Colonic mucosa (tissue), 4 donors: ENCODE measurements around the gene TMEM198. TPM values are rescaled to one million over a fixed set of nuclear protein-coding genes. Genes with fewer than 3 reads are reported as not detected.

Experiments
- DNase-seq: peaks from one replicate; pipeline ENCODE4 v3.0.0-alpha.2; 2020
- H3K27ac ChIP-seq: fragments of 200-600 bp; one replicate; pipeline ENCODE4 v1.8.0; 2021
- H3K27me3 ChIP-seq: fragments of 200-600 bp; one replicate; pipeline ENCODE4 v1.8.0; 2021
- H3K36me3 ChIP-seq: fragments of 200-600 bp; one replicate; pipeline ENCODE4 v1.8.0; 2021
- H3K4me1 ChIP-seq: fragments of 200-600 bp; one replicate; pipeline ENCODE4 v1.8.0; 2021; ENCODE audit warnings: mild to moderate bottlenecking
- H3K4me3 ChIP-seq: fragments of 200-600 bp; one replicate; pipeline ENCODE4 v1.8.0; 2021
- H3K9ac ChIP-seq, 2 donors: one replicate each; pipeline ENCODE4 v1.7.0; 2013; ENCODE audit warnings: control low read depth in 2 of 2, low read depth in 2 of 2, low read length in 2 of 2
- H3K9me3 ChIP-seq: fragments of 200-600 bp; one replicate; pipeline ENCODE4 v1.8.0; 2021
- intact Hi-C: fragments of 100-400 bp; cut with DNase I; formaldehyde crosslinking; loops from one replicate; pipeline ENCODE4 v1.14.1; 2022
- total RNA-seq, 2 donors: library from RNA; stranded (reverse); fragmentation: NEBNext Ultra II Directional in 1 of 2; extraction: Animal tissue kit (Norgen Biotek cat#: 25700) in 1 of 2; gene quantifications; one replicate each; pipeline ENCODE4 v1.2.1, GENCODE V29; 2021
- TF ChIP-seq, protein P1 (sequence below): fragments of 200-600 bp; IDR thresholded peaks from one replicate; pipeline ENCODE4 v1.8.0; 2022; ENCODE audit warnings: antibody characterized with exemption, mild to moderate bottlenecking
- donor health status: healthy.
- donor health status: DM: no; HTN: no; CAD: no.
- donor health status: DM: no; HTN: no; CAD: no.

The TMEM198 gene
- total RNA-seq, 2 donors from 2014 or later, result 1.7 to 2.9 TPM

DNA sequence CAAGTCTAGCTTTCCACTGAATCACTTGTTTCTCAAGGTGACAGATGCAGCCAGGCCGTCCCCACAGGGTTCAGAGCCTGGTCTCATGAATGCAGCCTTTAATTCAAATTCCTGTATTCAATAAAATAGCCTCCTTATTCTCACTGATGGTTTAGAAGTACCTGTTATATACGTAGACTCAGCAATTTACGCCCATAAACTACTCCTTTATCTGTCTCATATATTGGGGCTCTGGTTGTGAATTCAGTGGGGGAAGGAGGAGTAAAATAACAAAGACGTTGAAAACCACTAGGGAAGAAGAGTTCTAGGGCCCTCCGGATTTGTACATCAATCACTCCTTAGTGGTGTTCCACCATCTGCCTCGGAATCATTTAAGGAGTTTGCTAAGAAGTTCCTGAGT is 25.8 kb downstream of the TMEM198 start:
- H3K27ac ChIP-seq, result no peak overlapping the region
- DNase-seq, result no peak
- no peaks in the 10 kb centered on the region for H3K4me1 ChIP-seq
- no peak overlapping the region for H3K4me3 ChIP-seq
- intact Hi-C loops, result no loop called here
- H3K9me3 ChIP-seq, result no peaks in the 10 kb centered on the region
- TF ChIP-seq, protein P1, sequence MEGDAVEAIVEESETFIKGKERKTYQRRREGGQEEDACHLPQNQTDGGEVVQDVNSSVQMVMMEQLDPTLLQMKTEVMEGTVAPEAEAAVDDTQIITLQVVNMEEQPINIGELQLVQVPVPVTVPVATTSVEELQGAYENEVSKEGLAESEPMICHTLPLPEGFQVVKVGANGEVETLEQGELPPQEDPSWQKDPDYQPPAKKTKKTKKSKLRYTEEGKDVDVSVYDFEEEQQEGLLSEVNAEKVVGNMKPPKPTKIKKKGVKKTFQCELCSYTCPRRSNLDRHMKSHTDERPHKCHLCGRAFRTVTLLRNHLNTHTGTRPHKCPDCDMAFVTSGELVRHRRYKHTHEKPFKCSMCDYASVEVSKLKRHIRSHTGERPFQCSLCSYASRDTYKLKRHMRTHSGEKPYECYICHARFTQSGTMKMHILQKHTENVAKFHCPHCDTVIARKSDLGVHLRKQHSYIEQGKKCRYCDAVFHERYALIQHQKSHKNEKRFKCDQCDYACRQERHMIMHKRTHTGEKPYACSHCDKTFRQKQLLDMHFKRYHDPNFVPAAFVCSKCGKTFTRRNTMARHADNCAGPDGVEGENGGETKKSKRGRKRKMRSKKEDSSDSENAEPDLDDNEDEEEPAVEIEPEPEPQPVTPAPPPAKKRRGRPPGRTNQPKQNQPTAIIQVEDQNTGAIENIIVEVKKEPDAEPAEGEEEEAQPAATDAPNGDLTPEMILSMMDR, result no peak
- H3K27me3 ChIP-seq, result peaks cover 8% of the 10 kb centered on the region
- H3K36me3 ChIP-seq, result no peaks in the 10 kb centered on the region
- H3K9ac ChIP-seq, result no peak overlapping the region

DNA sequence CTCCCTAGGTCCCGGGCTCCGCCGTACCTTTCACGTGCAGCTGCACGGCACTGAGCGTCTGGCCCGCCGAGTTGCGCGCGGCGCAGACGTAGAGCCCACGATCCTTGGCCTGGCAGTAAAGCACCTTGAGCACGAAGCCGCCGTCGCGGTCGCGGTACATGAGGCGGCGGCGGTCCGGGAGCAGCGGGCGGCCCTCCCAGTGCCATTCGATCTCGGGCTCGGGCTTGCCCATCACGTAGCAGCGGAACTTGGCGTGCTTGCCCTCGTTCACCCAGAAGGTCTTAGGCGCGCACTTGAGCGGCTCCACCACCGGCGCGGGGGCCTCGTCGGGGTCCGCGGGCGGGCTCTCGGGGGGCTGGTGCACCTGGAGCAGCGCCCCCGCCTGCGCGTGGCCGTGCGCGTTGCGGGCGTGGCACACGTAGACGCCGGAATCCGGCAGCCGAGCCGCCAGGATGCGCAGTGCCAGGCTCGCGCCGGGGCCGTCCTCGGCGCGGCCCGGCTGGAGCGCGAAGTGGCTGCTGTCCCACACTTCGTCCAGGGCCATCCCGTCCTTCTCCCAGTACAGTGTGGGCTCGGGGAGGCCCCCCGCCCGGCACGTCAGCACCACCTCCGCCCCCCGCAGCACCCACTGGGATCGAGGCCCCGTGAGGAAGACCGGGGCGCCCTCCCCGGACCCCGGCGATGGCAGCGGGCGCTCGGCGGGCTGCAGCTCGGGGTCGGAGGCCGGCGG is 26.5 kb downstream of the TMEM198 start:
- Histone ChIP-seq H3K27ac (peak overlapping the region; percentile 27), H3K27me3 (peaks cover 8% of the 10 kb centered on the region), H3K4me3 (peak overlapping the region; percentile 47), H3K9ac (peak overlapping the region; percentile 26 to 38), H3K36me3 (no peaks in the 10 kb centered on the region), H3K9me3 (no peaks in the 10 kb centered on the region), H3K4me1 (no peaks in the 10 kb centered on the region)
- intact Hi-C loops, result no loop called here
- DNase-seq, result no peak
- TF ChIP-seq, protein P1, result no peak

DNA sequence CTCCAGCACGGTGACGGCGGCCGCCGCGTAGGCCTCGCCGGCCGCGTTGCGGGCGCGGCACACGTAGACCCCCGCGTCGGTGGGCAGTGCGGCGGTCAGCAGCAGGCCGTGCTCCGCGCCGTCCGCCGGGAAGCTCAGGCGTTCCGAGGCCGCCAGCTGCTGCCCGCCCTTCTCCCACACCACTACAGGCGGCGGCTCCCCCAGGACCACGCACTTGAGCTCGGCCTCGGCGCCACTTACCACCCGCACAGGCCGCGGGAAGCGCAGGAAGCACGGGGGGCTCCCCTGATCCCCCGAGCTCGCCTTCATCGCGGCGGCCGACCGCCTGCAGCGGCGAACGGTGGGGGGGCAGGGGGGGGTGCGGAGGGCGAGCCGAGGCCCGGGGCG is 27.1 kb downstream of the TMEM198 start:
- Histone ChIP-seq H3K27me3 (peaks cover 8% of the 10 kb centered on the region), H3K9ac (peak overlapping the region in 1 of 2 donors; percentile 38), H3K4me1 (no peaks in the 10 kb centered on the region), H3K9me3 (no peaks in the 10 kb centered on the region), H3K27ac (peak overlapping the region; percentile 27), H3K36me3 (no peaks in the 10 kb centered on the region), H3K4me3 (peak overlapping the region; percentile 47)
- TF ChIP-seq, protein P1, result no peak
- intact Hi-C loops, result no loop called here
- DNase-seq, result no peak

- intact Hi-C loops, result no loop called here
- Histone ChIP-seq H3K9me3 (no peaks in the 10 kb centered on the region), H3K4me1 (no peaks in the 10 kb centered on the region), H3K27ac (peak within 1 kb of the TSS; percentile 27), H3K36me3 (no peaks in the 10 kb centered on the region), H3K9ac (peak within 1 kb of the TSS; percentile 26 to 38), H3K27me3 (peaks cover 8% of the 10 kb centered on the region), H3K4me3 (peak within 1 kb of the TSS; percentile 47)
- DNase-seq, result peak; percentile 27
- TF ChIP-seq, protein P1, result no peak
Observed at GRCh38 chr2:219571311-219572236, 27.7 kb downstream of the TMEM198 start, which contains the start of gene OBSL1. OBSL1 (minus strand) TSS chr2:219571539; CDS start chr2:219571232, 307 bp downstream.

DNA sequence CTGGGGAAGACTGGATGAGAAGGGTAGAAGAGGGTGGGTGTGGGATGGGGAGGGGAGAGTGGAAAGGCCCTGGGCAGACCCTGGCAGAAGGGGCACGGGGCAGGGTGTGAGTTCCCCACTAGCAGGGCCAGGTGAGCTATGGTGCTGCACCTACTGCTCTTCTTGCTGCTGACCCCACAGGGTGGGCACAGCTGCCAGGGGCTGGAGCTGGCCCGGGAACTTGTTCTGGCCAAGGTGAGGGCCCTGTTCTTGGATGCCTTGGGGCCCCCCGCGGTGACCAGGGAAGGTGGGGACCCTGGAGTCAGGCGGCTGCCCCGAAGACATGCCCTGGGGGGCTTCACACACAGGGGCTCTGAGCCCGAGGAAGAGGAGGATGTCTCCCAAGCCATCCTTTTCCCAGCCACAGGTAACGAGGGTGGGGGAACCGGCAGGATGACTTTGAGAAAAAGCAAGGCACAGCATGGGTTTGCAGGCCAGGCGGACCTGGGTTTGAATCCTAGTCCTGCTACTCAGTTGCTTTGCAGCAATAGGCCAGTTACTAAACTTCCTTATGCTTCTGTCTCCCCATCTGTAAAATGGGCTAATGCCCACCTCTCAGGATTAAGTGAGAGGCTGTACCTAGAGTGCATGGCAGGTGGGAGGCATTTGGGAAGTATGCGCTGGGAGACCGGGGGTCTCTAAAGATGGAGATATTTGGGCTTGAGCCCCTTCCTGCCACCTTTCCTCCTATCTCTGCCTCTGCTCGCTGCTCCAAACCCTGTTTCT is 28.6 kb downstream of the TMEM198 start, which contains the start of gene INHA:
Gene INHA, plus strand, starts transcription at position 74 of the 765 bp plus-strand sequence. Its CDS starts 65 bp downstream, at position 139.
- peaks cover 8% of the 10 kb centered on the region for H3K27me3 ChIP-seq
- TF ChIP-seq, protein P1, result no peak
- H3K4me3 ChIP-seq, result peak within 1 kb of the TSS; percentile 47
- H3K27ac ChIP-seq, result peak within 1 kb of the TSS; percentile 27
- no peak for DNase-seq
- no peaks in the 10 kb centered on the region for H3K9me3 ChIP-seq
- no peak within 1 kb of the TSS for H3K9ac ChIP-seq
- no peaks in the 10 kb centered on the region for H3K4me1 ChIP-seq
- intact Hi-C loops, result no loop called here
- no peaks in the 10 kb centered on the region for H3K36me3 ChIP-seq
